ENCODE data around the gene CCSER1.
"Not testable (repeated sequence)": the region's sequence is repeated elsewhere in the genome, so short reads cannot be mapped to it uniquely, and the experiment has no call there.

Gene CCSER1

GRCh38 chr4:90241008-90241407 is 113.8 kb downstream of the CCSER1 start:
- DNase-seq: no peak
- in situ Hi-C loops (cut with HindIII; ENCODE audit: low pct_ligation_motif_present, low pct_unique_long_range_greater_than_20kb, low sequenced_read_pairs): no loop called here

GRCh38 chr4:90245837-90246236 is 118.6 kb downstream of the CCSER1 start:
- no peak for DNase-seq
- in situ Hi-C loops (cut with HindIII; ENCODE audit: low pct_ligation_motif_present, low pct_unique_long_range_greater_than_20kb, low sequenced_read_pairs): no loop called here

DNA sequence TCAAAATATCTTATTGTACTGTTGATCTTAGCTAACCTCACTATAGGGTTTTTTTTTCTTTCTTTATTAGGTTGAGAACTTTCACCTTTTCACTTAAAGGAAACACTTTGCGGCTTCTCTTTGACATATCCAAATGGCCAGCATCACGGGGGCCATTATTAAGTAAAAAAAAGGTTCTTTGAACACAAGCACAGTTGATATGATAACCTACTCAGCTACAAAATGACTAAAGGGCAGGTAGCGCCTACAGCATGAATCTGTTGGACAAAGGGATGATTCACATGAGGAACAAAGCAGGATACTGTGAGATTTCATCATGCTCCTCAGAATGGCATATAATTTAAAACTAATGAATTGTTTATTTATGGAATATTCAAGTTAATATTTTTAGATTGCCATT is 119.6 kb downstream of the CCSER1 start:
- in situ Hi-C loops (cut with HindIII; ENCODE audit: low pct_ligation_motif_present, low pct_unique_long_range_greater_than_20kb, low sequenced_read_pairs): no loop called here
- no peak for DNase-seq

DNA sequence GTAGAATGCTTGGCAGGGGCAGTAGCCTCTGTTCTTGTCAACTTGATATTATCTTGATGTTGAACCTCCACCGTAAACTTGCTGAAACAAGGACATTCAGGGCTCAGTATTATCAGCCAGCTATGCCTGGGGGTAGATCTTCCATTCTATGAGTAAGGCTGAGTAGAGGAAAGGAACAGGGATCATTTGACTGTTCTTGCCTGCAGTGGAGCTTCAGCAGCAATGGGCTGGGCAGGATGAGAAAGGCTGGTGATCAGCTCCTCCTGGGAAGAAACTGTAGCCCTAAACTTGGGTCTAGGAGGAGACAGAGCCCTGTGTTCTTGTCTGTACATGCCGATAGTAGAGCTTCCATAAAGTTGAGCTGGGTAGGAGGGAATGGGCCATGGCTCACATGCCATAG is 127.2 kb downstream of the CCSER1 start:
- in situ Hi-C loops (cut with HindIII; ENCODE audit: low pct_ligation_motif_present, low pct_unique_long_range_greater_than_20kb, low sequenced_read_pairs): no loop called here
- DNase-seq: no peak

DNA sequence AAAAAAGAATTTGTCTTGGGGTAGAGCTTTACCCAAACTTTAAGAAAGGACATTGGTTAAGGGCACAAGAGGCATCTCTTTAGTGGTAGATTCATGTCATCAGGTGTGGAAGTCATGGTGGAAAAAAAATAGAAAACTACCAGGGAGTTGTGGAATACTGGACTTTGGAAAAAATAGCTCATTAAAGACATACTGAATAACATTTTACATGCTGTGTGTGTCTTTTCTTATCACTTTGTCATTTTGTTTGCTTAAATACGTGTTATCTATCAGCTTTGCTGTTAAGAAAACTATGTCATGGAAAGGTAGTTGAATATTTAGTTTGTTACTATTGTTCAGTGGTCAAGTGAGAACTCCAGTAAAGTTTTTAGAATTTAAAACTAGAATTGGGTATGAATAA is 147.0 kb downstream of the CCSER1 start:
- no peak for DNase-seq
- in situ Hi-C loops (cut with HindIII; ENCODE audit: low pct_ligation_motif_present, low pct_unique_long_range_greater_than_20kb, low sequenced_read_pairs): no loop called here

DNA sequence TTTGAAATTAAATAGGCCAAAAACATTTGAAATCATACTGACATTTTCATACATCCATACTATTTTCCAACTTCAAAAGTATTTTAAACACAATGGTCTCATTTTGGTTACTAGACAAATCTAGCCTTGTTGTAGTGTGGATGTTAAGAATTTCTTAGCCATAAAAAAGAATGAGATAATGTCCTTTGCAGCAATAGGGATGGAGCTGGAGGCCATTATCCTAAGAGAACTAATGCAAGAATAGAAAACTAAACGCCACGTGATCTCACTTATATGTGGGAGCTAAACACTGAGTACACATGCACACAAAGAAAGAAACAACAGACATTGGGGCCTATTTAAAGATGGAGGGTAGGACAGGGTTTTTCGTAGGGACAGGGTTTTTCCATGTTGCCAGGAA is 153.8 kb downstream of the CCSER1 start:
- DNase-seq: no peak
- in situ Hi-C loops (cut with HindIII; ENCODE audit: low pct_ligation_motif_present, low pct_unique_long_range_greater_than_20kb, low sequenced_read_pairs): no loop called here

- in situ Hi-C loops (cut with HindIII; ENCODE audit: low pct_ligation_motif_present, low pct_unique_long_range_greater_than_20kb, low sequenced_read_pairs): no loop called here
- no peak for DNase-seq
These were observed 154.6 kb downstream of the CCSER1 start for GRCh38 chr4:90281541-90282355.

GRCh38 chr4:90290345-90290744 is 163.2 kb downstream of the CCSER1 start:
- in situ Hi-C loops (cut with HindIII; ENCODE audit: low pct_ligation_motif_present, low pct_unique_long_range_greater_than_20kb, low sequenced_read_pairs): no loop called here
- DNase-seq: no peak

DNA sequence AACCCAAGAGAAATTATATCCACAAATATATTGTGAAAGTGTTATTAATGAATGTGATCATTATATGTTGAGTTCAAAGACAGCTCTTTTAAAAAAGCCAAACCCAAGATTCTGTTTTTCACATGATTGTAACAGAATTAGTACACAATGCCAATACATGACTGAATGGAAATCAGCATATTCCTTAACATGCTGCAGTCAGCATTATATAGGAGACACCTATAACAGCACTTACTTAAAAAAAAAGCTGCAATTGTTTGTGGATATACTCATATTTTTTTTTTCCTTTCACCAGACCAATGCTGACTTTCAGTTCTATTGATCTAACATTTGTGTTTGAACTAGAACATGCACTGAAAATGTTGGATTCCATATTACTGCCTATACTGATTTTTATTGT is 165.2 kb downstream of the CCSER1 start:
- DNase-seq: no peak
- in situ Hi-C loops (cut with HindIII; ENCODE audit: low pct_ligation_motif_present, low pct_unique_long_range_greater_than_20kb, low sequenced_read_pairs): no loop called here

GRCh38 chr4:90293320-90293719 is 166.1 kb downstream of the CCSER1 start:
- in situ Hi-C loops (cut with HindIII; ENCODE audit: low pct_ligation_motif_present, low pct_unique_long_range_greater_than_20kb, low sequenced_read_pairs): no loop called here
- DNase-seq: peak; percentile 2

- no peak for DNase-seq
- in situ Hi-C loops (cut with HindIII; ENCODE audit: low pct_ligation_motif_present, low pct_unique_long_range_greater_than_20kb, low sequenced_read_pairs): no loop called here
These were observed 172.2 kb downstream of the CCSER1 start for GRCh38 chr4:90299373-90299772.

DNA sequence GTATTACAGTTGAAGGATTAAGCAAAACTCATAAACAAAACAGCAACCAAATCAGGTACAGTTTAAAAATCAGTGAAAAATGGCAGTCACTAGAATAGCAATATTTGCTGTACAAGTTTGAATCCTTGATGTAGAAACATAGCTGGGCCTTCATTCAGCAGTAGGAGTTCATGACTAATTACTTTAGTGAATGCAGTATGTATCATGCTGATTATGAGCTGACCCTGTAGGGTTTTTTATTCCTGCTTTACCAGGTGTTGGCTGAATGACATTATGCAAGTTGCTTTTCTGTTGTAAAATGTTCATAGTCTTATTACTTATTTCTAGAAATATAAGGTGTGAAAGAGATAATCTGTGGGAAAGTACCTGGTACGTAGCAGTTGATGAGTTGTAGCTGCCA is 179.6 kb downstream of the CCSER1 start:
- in situ Hi-C loops (cut with HindIII; ENCODE audit: low pct_ligation_motif_present, low pct_unique_long_range_greater_than_20kb, low sequenced_read_pairs): no loop called here

DNA sequence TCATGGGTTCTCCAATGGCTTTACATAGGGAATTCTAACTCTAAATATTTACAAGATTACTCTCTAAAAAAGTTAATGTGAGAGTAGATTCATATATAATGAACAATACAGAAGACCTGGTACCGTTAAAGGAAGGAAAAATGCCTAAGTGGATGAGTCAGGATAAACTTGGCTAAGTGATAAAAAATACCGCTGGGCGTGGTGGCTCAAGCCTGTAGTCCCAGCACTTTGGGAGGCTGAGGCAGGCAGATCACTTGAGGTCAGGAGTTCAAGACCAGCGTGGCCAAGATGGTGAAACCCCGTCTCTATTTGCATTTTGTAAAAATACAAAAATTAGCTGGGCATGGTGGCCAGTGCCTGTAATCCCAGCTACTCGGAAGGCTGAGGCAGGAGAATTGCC is 189.9 kb downstream of the CCSER1 start:
- in situ Hi-C loops (cut with HindIII; ENCODE audit: low pct_ligation_motif_present, low pct_unique_long_range_greater_than_20kb, low sequenced_read_pairs); DNase-seq: not testable (repeated sequence)

More for the DNA sequence above, 179.6 kb downstream of the CCSER1 start:
- no peak for DNase-seq

- DNase-seq: no peak
- in situ Hi-C loops (cut with HindIII; ENCODE audit: low pct_ligation_motif_present, low pct_unique_long_range_greater_than_20kb, low sequenced_read_pairs): no loop called here
These were observed 190.6 kb downstream of the CCSER1 start for GRCh38 chr4:90317785-90318184.

DNA sequence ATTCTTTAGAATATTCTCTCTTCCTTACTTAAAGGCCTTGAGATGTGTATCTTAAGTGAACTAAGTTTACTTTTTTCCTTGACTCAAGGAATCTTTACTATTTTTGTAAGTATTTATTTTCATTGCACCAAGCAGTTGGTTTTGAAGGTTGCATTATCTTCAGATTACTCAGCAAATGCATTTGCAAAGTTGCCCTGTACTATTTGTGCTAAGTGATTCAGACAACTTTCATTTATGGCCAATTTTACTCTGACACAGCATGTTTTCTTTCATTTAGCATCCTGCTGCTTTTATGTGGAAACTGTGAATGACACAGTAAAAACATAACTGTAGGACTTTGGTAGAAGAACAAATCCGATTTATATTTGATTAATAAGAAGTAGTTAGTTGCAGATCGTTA is 191.0 kb downstream of the CCSER1 start:
- DNase-seq: no peak
- in situ Hi-C loops (cut with HindIII; ENCODE audit: low pct_ligation_motif_present, low pct_unique_long_range_greater_than_20kb, low sequenced_read_pairs): no loop called here

GRCh38 chr4:90328558-90328957 is 201.4 kb downstream of the CCSER1 start:
- no peak for DNase-seq
- in situ Hi-C loops (cut with HindIII; ENCODE audit: low pct_ligation_motif_present, low pct_unique_long_range_greater_than_20kb, low sequenced_read_pairs): no loop called here

- in situ Hi-C loops (cut with HindIII; ENCODE audit: low pct_ligation_motif_present, low pct_unique_long_range_greater_than_20kb, low sequenced_read_pairs): no loop called here
- DNase-seq: no peak
These were observed 203.4 kb downstream of the CCSER1 start for GRCh38 chr4:90330546-90330945.

- in situ Hi-C loops (cut with HindIII; ENCODE audit: low pct_ligation_motif_present, low pct_unique_long_range_greater_than_20kb, low sequenced_read_pairs): no loop called here
- DNase-seq: no peak
These were observed 218.5 kb downstream of the CCSER1 start for GRCh38 chr4:90345549-90346215.

DNA sequence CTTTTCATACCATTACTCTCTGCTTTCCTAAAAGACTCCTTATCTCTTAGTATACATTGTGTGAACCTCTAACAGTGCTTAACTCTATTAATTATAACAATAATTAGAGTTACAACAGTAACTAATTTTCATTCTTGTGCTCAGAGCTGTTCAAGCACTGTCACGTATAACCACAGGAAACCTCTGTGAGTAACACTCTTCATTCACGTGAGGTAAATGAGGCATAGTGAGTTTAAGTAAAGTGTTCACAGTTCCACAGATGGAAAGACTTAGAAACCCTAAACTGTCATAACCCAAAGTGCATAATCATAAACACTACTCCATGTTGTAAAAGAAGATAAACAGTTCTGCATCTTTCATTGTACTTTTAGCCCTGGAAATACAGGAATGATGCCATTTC is 222.4 kb downstream of the CCSER1 start:
- in situ Hi-C loops (cut with HindIII; ENCODE audit: low pct_ligation_motif_present, low pct_unique_long_range_greater_than_20kb, low sequenced_read_pairs): no loop called here
- no peak for DNase-seq

DNA sequence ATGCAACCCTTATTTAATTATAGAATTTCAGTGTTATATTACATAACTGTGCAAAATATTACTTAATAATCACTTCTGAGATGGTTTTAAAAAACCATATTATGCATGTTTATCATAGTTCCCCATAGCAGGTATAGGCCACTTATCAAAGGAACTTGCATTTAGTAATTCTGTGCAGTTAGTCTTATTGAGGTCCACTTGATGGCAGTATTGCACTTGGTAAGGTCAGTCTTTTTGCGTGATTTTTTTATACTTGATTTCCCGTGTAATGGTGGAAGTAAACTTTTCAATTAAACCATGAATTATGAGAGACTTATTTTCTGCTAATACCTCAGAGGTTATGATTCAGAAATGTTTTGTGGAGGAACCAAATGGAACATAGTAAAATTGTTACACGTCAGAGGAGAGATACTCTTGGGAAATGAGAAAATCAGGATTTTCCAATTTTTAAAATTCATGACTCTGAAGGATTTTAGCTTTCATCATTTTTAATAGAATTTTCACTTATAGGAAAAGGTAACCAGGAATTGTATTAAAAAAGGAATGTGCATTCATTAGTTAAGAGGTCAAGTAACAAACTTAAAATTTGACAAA is 230.0 kb downstream of the CCSER1 start:
- DNase-seq: peak; percentile 74
- in situ Hi-C loops (cut with HindIII; ENCODE audit: low pct_ligation_motif_present, low pct_unique_long_range_greater_than_20kb, low sequenced_read_pairs): no loop called here

All from ACHN (cell line).